Fibroblast of peridontal ligament (primary cell): ENCODE measurements around the gene CCL8.

Source experiments
- DNase-seq: peaks from one replicate; pipeline ENCODE4 v3.0.0-alpha.2; 2010; ENCODE audit errors: extremely low read depth

CCL8 gene

GRCh38 chr17:34319039-34319483, at the start of gene CCL8:
Gene CCL8 (plus strand): TSS chr17:34319435. CDS start chr17:34319502, 67 bp downstream.
- peak; percentile 38 for DNase-seq

GRCh38 chr17:34269969-34270368, 49.3 kb upstream of the CCL8 start, which contains the start of gene CCL7:
Gene CCL7 (plus strand): TSS chr17:34270221. CDS start chr17:34270291, 70 bp downstream.
- no peak for DNase-seq

- peak; percentile 92 for DNase-seq
Observed at GRCh38 chr17:34275881-34276280, 43.4 kb upstream of the CCL8 start.

- no peak for DNase-seq
Observed at GRCh38 chr17:34276826-34277225, 42.4 kb upstream of the CCL8 start.

GRCh38 chr17:34283571-34283970, 35.7 kb upstream of the CCL8 start:
- DNase-seq: no peak

GRCh38 chr17:34285286-34285792, 33.9 kb upstream of the CCL8 start, which contains the start of gene CCL11:
Gene CCL11 (plus strand): TSS chr17:34285742. CDS start chr17:34285809, 67 bp downstream.
- peak; percentile 11 for DNase-seq

- no peak for DNase-seq
Observed at GRCh38 chr17:34287875-34288274, 31.4 kb upstream of the CCL8 start.

GRCh38 chr17:34290586-34290985, 28.6 kb upstream of the CCL8 start:
- no peak for DNase-seq

- no peak for DNase-seq
Observed at GRCh38 chr17:34291721-34292348, 27.4 kb upstream of the CCL8 start.

GRCh38 chr17:34299027-34299426, 20.2 kb upstream of the CCL8 start:
- DNase-seq: no peak

- peak; percentile 43 for DNase-seq
Observed at GRCh38 chr17:34299956-34300577, 19.2 kb upstream of the CCL8 start.

- DNase-seq: peak; percentile 64
Observed at GRCh38 chr17:34300652-34301370, 18.4 kb upstream of the CCL8 start.

- no peak for DNase-seq
Observed at GRCh38 chr17:34301986-34302385, 17.2 kb upstream of the CCL8 start.

GRCh38 chr17:34302636-34303035, 16.6 kb upstream of the CCL8 start:
- DNase-seq: no peak

GRCh38 chr17:34303606-34304005, 15.6 kb upstream of the CCL8 start:
- no peak for DNase-seq

- DNase-seq: no peak
Observed at GRCh38 chr17:34305061-34305460, 14.2 kb upstream of the CCL8 start.

GRCh38 chr17:34305606-34306005, 13.6 kb upstream of the CCL8 start:
- no peak for DNase-seq

- DNase-seq: peak; percentile 80
Observed at GRCh38 chr17:34306466-34306865, 12.8 kb upstream of the CCL8 start.

- peak; percentile 88 for DNase-seq
Observed at GRCh38 chr17:34307110-34307509, 12.1 kb upstream of the CCL8 start.

GRCh38 chr17:34308371-34308770, 10.9 kb upstream of the CCL8 start:
- DNase-seq: peak; percentile 25

GRCh38 chr17:34311291-34311690, 7.9 kb upstream of the CCL8 start:
- no peak for DNase-seq

GRCh38 chr17:34312080-34312479, 7.2 kb upstream of the CCL8 start:
- peak; percentile 91 for DNase-seq
